ENCODE measurements around the gene TMEM120B. TPM values are rescaled to one million over a fixed set of nuclear protein-coding genes. Genes with fewer than 3 reads are reported as not detected.

TMEM120B gene
- total and polyA plus RNA-seq, 2 of the 13 experiments (the other 11 are each of a cell fraction or from before 2014, with no cell fraction given), result 7.1 to 12.9 TPM

- H3K4me2 ChIP-seq (ENCODE audit: low read depth, low read length), result peak overlapping the region; percentile 64
- intact Hi-C loops (cut with micrococcal nuclease; ENCODE audit: unreplicated experiment) (loop anchor here (2.0 kb wide), 1 partner anchor 116 kb away; no protein-coding TSS in a partner anchor), in situ Hi-C loops (cut with HindIII; ENCODE audit: extremely low pct_ligation_motif_present, low pct_unique_long_range_greater_than_20kb) (loop anchor here (5.0 kb wide), 1 partner anchor 117 kb away; no protein-coding TSS in a partner anchor)
- ChIA-PET POLR2A (interaction anchor here (0.7 to 2.0 kb wide), 8 partner anchors 11 to 192 kb away, joined by 3 to 8 read pairs (median 4); no protein-coding TSS in a partner anchor), CTCF (ENCODE audit: low intra/inter-chr PET ratio, low total read pairs) (interaction anchor here (1.3 to 2.2 kb wide), 3 partner anchors 116 to 175 kb away, joined by 7 to 14 read pairs (median 9); no protein-coding TSS in a partner anchor)
- H3K36me3 ChIP-seq (replicated peaks in 1 of 2; ENCODE audit: control insufficient read depth in 1 of 2, insufficient read depth in 2 of 2, low read length in 2 of 2), result no peaks in the 10 kb centered on the region
- peaks cover 45% of the 10 kb centered on the region for H3K4me1 ChIP-seq (ENCODE audit: insufficient read depth, low read length)
- peak; percentile 77 for ATAC-seq
- peak overlapping the region; percentile 14 to 55 (median 27); a peak in 5 of 6 replicates for H3K4me3 ChIP-seq (replicated peaks in 1 of 3; ENCODE audit: insufficient read depth in 1 of 3, low read depth in 2 of 3, low read length in 3 of 3)
- FAIRE-seq, result no peak
- peak overlapping the region; percentile 23 for H2AFZ ChIP-seq (ENCODE audit: low read length)
- H3K27ac ChIP-seq (ENCODE audit: extremely low read length, insufficient read depth, low read length), result no peak overlapping the region
- no peaks in the 10 kb centered on the region for H4K20me1 ChIP-seq (ENCODE audit: insufficient read depth, low read length)
- H3K27me3 ChIP-seq (ENCODE audit: control insufficient read depth in 1 of 2, insufficient read depth in 2 of 2, low read length in 2 of 2), result no peaks in the 10 kb centered on the region; a peak in 1 of 5 replicates
- no peaks in the 10 kb centered on the region for H3K9me3 ChIP-seq (ENCODE audit: low read length)
- H3K9ac ChIP-seq (ENCODE audit: insufficient read depth, low read depth, low read length), result peak overlapping the region; percentile 12; the same call in 1 of the 2 replicates
- DNase-seq (ENCODE audit: low spot score), result peak; percentile 28
- 32% methylated on average over 4 of the region's 18 CpGs for WGBS (ENCODE audit: low lambda C conversion rate)
- BruUV-seq (replicated peaks), result no TSS peak
- no peaks in the 10 kb centered on the region for H3K79me2 ChIP-seq (ENCODE audit: insufficient read depth, low read length)
- TF ChIP-seq ZNF777 (CRISPR knock-in tag; IDR thresholded peaks at IDR 0.05) (no peak), RAD21 (CRISPR knock-in tag; IDR thresholded peaks at IDR 0.05) (peak; percentile 57), PHF5A (CRISPR knock-in tag; IDR thresholded peaks at IDR 0.05; ENCODE audit: low read depth, unreplicated experiment) (no peak), CTCF (CRISPR knock-in tag; IDR thresholded peaks at IDR 0.05) (peak; percentile 60), BCLAF1 (IDR thresholded peaks at IDR 0.05) (no peak), NFATC3 (CRISPR knock-in tag; IDR thresholded peaks at IDR 0.05) (no peak), ZFY (CRISPR knock-in tag; IDR thresholded peaks at IDR 0.05) (peak; percentile 39; the same call in 1 of the 2 replicates), ZNF263 (CRISPR knock-in tag; IDR thresholded peaks at IDR 0.05) (peak; percentile 84), NBN (conservative IDR thresholded peaks at IDR 0.05) (no peak), ZBTB7B (CRISPR knock-in tag; IDR thresholded peaks at IDR 0.05) (0 out of 2 replicates have a peak, but pooled peaks have one; percentile 33), ZNF501 (CRISPR knock-in tag; IDR thresholded peaks at IDR 0.05) (peak; percentile 44; the same call in 1 of the 2 replicates), ZFX (CRISPR knock-in tag; IDR thresholded peaks at IDR 0.05; ENCODE audit: low read depth) (peak; percentile 63), ARID2 (CRISPR knock-in tag; IDR thresholded peaks at IDR 0.05; ENCODE audit: borderline replicate concordance) (0 out of 2 replicates have a peak, but pooled peaks have one; percentile 41), STAG1 (CRISPR knock-in tag; IDR thresholded peaks at IDR 0.05) (peak; percentile 70), HOXA3 (CRISPR knock-in tag; IDR thresholded peaks at IDR 0.05) (0 out of 2 replicates have a peak, but pooled peaks have one; percentile 9)
Observed at GRCh38 chr12:121668750-121669520, 43.6 kb upstream of the TMEM120B start.
